Natural killer cell treated with Interleukin-12 subunit alpha and Interleukin-12 subunit beta and Interleukin-15 and Interleukin-18, amount 100 ng/mL, for 72 hours (primary cell): ENCODE measurements around the gene NTHL1. TPM values are rescaled to one million over a fixed set of nuclear protein-coding genes. Genes with fewer than 3 reads are reported as not detected.
A peak's percentile ranks its signal among the peaks of the same experiment; 100 is the strongest.
"Not testable (repeated sequence)": the region's sequence is repeated elsewhere in the genome, so short reads cannot be mapped to it uniquely, and the experiment has no call there.

ENCODE experiments used
- ATAC-seq, 2 donors: fragments of 150-1000 bp; cut with Tn5 transposase in 1 of 2; sonication (Bioruptor Pico), chemical (Tn5 transposase) in 1 of 2; 2 replicates each; pipeline ENCODE4 v1.10.0; 2021
- DNase-seq: peaks from one replicate; pipeline ENCODE4 v3.0.0; 2022; ENCODE audit warnings: low spot score
- H3K27ac Mint-ChIP-seq, 2 donors: 1 replicate in 1 of 2; 2 replicates in 1 of 2; pipeline ENCODE4 v1.8.0; 2022; ENCODE audit warnings: mixed read lengths in 2 of 2, mild to moderate bottlenecking in 1 of 2, moderate library complexity in 1 of 2
- H3K27me3 Mint-ChIP-seq, 2 donors: 1 replicate in 1 of 2; 2 replicates in 1 of 2; pipeline ENCODE4 v1.8.0; 2022; ENCODE audit warnings: mixed read lengths in 2 of 2
- H3K36me3 Mint-ChIP-seq: one replicate; pipeline ENCODE4 v1.8.0; 2022; ENCODE audit warnings: mixed read lengths
- H3K4me1 Mint-ChIP-seq, 2 donors: 1 replicate in 1 of 2; 2 replicates in 1 of 2; pipeline ENCODE4 v1.8.0; 2022; ENCODE audit warnings: low read depth in 2 of 2, mixed read lengths in 2 of 2, mild to moderate bottlenecking in 1 of 2
- H3K4me3 Mint-ChIP-seq: one replicate; pipeline ENCODE4 v1.8.0; 2022; ENCODE audit warnings: mixed read lengths
- H3K9me3 Mint-ChIP-seq: 2 replicates; pipeline ENCODE4 v1.8.0; 2022; ENCODE audit warnings: mixed read lengths
- total RNA-seq, 2 donors: library from RNA; stranded (reverse); gene quantifications; one replicate each; pipeline ENCODE4 v1.2.3, GENCODE V29; 2022

NTHL1 gene
- total RNA-seq, 2 donors from 2014 or later, result 12.6 to 40.9 TPM

GRCh38 chr16:2037647-2038381 lies 9.8 kb downstream of the NTHL1 start:
- Mint-ChIP-seq H3K4me1 (no peaks in the 10 kb centered on the region), H3K9me3 (no peaks in the 10 kb centered on the region), H3K27me3 (no peaks in the 10 kb centered on the region), H3K36me3 (no peaks in the 10 kb centered on the region), H3K4me3 (no peak overlapping the region), H3K27ac (no peak overlapping the region)
- DNase-seq, result no peak
- ATAC-seq, result no peak

GRCh38 chr16:2037115-2037514 lies 10.5 kb downstream of the NTHL1 start:
- Mint-ChIP-seq H3K4me3 (no peak overlapping the region), H3K27ac (no peak overlapping the region), H3K36me3 (no peaks in the 10 kb centered on the region), H3K9me3 (no peaks in the 10 kb centered on the region), H3K27me3 (no peaks in the 10 kb centered on the region), H3K4me1 (peaks cover 0 to 3% of the 10 kb centered on the region in 2 donors)
- DNase-seq (no peak), ATAC-seq (no peak)

GRCh38 chr16:2036200-2036966 lies 11.3 kb downstream of the NTHL1 start:
- peaks cover 0 to 3% of the 10 kb centered on the region in 2 donors for H3K4me1 Mint-ChIP-seq
- no peak overlapping the region for H3K27ac Mint-ChIP-seq
- H3K36me3 Mint-ChIP-seq, result no peaks in the 10 kb centered on the region
- no peaks in the 10 kb centered on the region for H3K9me3 Mint-ChIP-seq
- H3K4me3 Mint-ChIP-seq, result no peak overlapping the region
- DNase-seq (no peak), ATAC-seq (no peak)
- H3K27me3 Mint-ChIP-seq, result no peaks in the 10 kb centered on the region

- Mint-ChIP-seq H3K27ac (no peak overlapping the region), H3K27me3 (no peaks in the 10 kb centered on the region), H3K36me3 (no peaks in the 10 kb centered on the region), H3K4me3 (no peak overlapping the region), H3K4me1 (peaks cover 0 to 3% of the 10 kb centered on the region in 2 donors), H3K9me3 (no peaks in the 10 kb centered on the region)
- DNase-seq (no peak), ATAC-seq (no peak)
Observed at GRCh38 chr16:2035431-2036199, 12.0 kb downstream of the NTHL1 start.

GRCh38 chr16:2034696-2035430 lies 12.8 kb downstream of the NTHL1 start:
- no peak for ATAC-seq
- Mint-ChIP-seq H3K4me1 (peaks cover 0 to 3% of the 10 kb centered on the region in 2 donors), H3K9me3 (no peaks in the 10 kb centered on the region), H3K36me3 (no peaks in the 10 kb centered on the region), H3K27me3 (no peaks in the 10 kb centered on the region), H3K27ac (no peak overlapping the region), H3K4me3 (no peak overlapping the region)
- DNase-seq, result no peak

- H3K9me3 Mint-ChIP-seq, H3K27ac Mint-ChIP-seq, DNase-seq, H3K4me3 Mint-ChIP-seq, H3K27me3 Mint-ChIP-seq, H3K4me1 Mint-ChIP-seq, ATAC-seq, H3K36me3 Mint-ChIP-seq: not testable (repeated sequence)
Observed at GRCh38 chr16:2033909-2034695, 13.5 kb downstream of the NTHL1 start.

GRCh38 chr16:2033057-2033908 lies 14.4 kb downstream of the NTHL1 start:
- Mint-ChIP-seq H3K27me3 (no peaks in the 10 kb centered on the region), H3K9me3 (no peaks in the 10 kb centered on the region), H3K36me3 (no peaks in the 10 kb centered on the region), H3K4me3 (no peak overlapping the region), H3K4me1 (peaks cover 0 to 3% of the 10 kb centered on the region in 2 donors), H3K27ac (no peak overlapping the region)
- DNase-seq, result no peak
- ATAC-seq, result peak in 1 of 2 donors; percentile 8

GRCh38 chr16:2032285-2033056 lies 15.2 kb downstream of the NTHL1 start:
- H3K4me3 Mint-ChIP-seq, result no peak overlapping the region
- no peak overlapping the region for H3K27ac Mint-ChIP-seq
- H3K9me3 Mint-ChIP-seq, result no peaks in the 10 kb centered on the region
- H3K36me3 Mint-ChIP-seq, result no peaks in the 10 kb centered on the region
- DNase-seq, result no peak
- peaks cover 0 to 3% of the 10 kb centered on the region in 2 donors for H3K4me1 Mint-ChIP-seq
- peak; percentile 5 to 65 for ATAC-seq
- H3K27me3 Mint-ChIP-seq, result no peaks in the 10 kb centered on the region

GRCh38 chr16:2031081-2031577 lies 16.5 kb downstream of the NTHL1 start:
- H3K4me3 Mint-ChIP-seq, result no peak overlapping the region
- H3K36me3 Mint-ChIP-seq, result no peaks in the 10 kb centered on the region
- ATAC-seq, result no peak
- H3K27ac Mint-ChIP-seq, result no peak overlapping the region
- DNase-seq, result no peak
- no peaks in the 10 kb centered on the region for H3K9me3 Mint-ChIP-seq
- peaks cover 0 to 3% of the 10 kb centered on the region in 2 donors for H3K4me1 Mint-ChIP-seq
- H3K27me3 Mint-ChIP-seq, result no peaks in the 10 kb centered on the region

GRCh38 chr16:2030036-2030435 lies 17.6 kb downstream of the NTHL1 start:
- DNase-seq (no peak), ATAC-seq (no peak)
- Mint-ChIP-seq H3K4me1 (peaks cover 0 to 5% of the 10 kb centered on the region in 2 donors), H3K27ac (no peak overlapping the region), H3K9me3 (no peaks in the 10 kb centered on the region), H3K27me3 (no peaks in the 10 kb centered on the region), H3K4me3 (no peak overlapping the region), H3K36me3 (no peaks in the 10 kb centered on the region)

- Mint-ChIP-seq H3K27me3 (no peaks in the 10 kb centered on the region), H3K36me3 (no peaks in the 10 kb centered on the region), H3K4me1 (peaks cover 0 to 6% of the 10 kb centered on the region in 2 donors), H3K4me3 (no peak overlapping the region), H3K9me3 (no peaks in the 10 kb centered on the region), H3K27ac (no peak overlapping the region)
- ATAC-seq (no peak), DNase-seq (no peak)
Observed at GRCh38 chr16:2029350-2029749, 18.3 kb downstream of the NTHL1 start.
